H1 (cell line): ENCODE measurements around the gene CCER1.

ENCODE experiments used
- POLR2AphosphoS5 ChIP-seq: IDR thresholded peaks from 2 replicates; pipeline ENCODE4 v1.6.1; 2011; ENCODE audit warnings: low read depth, low read length
- SP1 ChIP-seq: IDR thresholded peaks from 2 replicates; pipeline ENCODE4 v1.6.1; 2011; ENCODE audit warnings: low read depth, low read length
- TF ChIP-seq, protein P1 (sequence below), 3 experiments: IDR thresholded peaks; 1 replicate in 2 of 3; 2 replicates in 1 of 3; pipeline versions ENCODE4 v1.5.1 to v1.6.1; 2011; ENCODE audit warnings: low read length in 3 of 3, mild to moderate bottlenecking in 3 of 3, inconsistent platforms in 2 of 3, low read depth in 1 of 3, moderate library complexity in 1 of 3; ENCODE audit not compliant: insufficient read depth in 1 of 3; ENCODE audit errors: control extremely low read depth in 1 of 3

DNA sequence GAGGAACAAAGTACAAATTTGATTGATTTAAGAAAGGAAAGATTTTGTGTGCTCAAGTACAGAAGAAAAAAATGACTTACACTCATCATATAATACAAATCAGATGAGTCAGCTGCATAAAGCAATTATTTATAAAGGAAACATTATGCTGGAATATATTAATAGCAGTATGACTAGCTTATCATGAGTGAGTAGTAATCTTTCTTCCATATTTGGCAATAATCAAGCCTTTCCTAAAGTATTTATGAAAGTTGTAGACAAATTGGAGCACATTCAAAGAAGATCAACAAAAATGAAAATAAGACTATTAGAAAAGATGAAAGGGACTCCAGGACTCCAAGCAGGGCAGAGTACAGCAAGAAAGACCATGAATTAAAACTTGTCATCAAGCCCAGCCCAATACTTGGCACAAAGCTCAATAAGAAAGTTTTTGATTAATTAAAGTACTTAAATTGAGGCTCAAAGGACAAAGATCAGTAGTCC, 32.8 kb downstream of the CCER1 start:
- no peak for TF ChIP-seq POLR2AphosphoS5
- TF ChIP-seq, protein P1, sequence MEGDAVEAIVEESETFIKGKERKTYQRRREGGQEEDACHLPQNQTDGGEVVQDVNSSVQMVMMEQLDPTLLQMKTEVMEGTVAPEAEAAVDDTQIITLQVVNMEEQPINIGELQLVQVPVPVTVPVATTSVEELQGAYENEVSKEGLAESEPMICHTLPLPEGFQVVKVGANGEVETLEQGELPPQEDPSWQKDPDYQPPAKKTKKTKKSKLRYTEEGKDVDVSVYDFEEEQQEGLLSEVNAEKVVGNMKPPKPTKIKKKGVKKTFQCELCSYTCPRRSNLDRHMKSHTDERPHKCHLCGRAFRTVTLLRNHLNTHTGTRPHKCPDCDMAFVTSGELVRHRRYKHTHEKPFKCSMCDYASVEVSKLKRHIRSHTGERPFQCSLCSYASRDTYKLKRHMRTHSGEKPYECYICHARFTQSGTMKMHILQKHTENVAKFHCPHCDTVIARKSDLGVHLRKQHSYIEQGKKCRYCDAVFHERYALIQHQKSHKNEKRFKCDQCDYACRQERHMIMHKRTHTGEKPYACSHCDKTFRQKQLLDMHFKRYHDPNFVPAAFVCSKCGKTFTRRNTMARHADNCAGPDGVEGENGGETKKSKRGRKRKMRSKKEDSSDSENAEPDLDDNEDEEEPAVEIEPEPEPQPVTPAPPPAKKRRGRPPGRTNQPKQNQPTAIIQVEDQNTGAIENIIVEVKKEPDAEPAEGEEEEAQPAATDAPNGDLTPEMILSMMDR (IDR thresholded peaks at IDR 0.05; ENCODE audit: control extremely low read depth in 1 of 3, insufficient read depth in 1 of 3, low read depth in 1 of 3, low read length in 3 of 3) = no peak
- TF ChIP-seq SP1 = no peak
